ENCODE results near the gene HYI. TPM values are rescaled to one million over a fixed set of nuclear protein-coding genes. Genes with fewer than 3 reads are reported as not detected.

The HYI gene
- total and polyA plus RNA-seq, 2 experiments from 2014 or later, result 14.3 to 18.9 TPM

GRCh38 chr1:43491061-43491460 lies 37.3 kb upstream of the HYI start:
- H3K27ac ChIP-seq (ENCODE audit: low read depth), result no peak overlapping the region
- no peaks in the 10 kb centered on the region for H3K9me2 ChIP-seq (ENCODE audit: insufficient read depth)
- TF ChIP-seq STAT1 (IDR thresholded peaks at IDR 0.05; ENCODE audit: unreplicated experiment), result no peak
- no peak for TF ChIP-seq ETS1 (IDR thresholded peaks at IDR 0.05)
- TF ChIP-seq REST (IDR thresholded peaks at IDR 0.05; ENCODE audit: unreplicated experiment), result no peak
- H3K9me3 Mint-ChIP-seq, result peaks cover 28% of the 10 kb centered on the region
- no peaks in the 10 kb centered on the region for H3F3A ChIP-seq (replicated peaks; ENCODE audit: low read depth)
- H3K27me3 ChIP-seq (ENCODE audit: insufficient read depth), result no peaks in the 10 kb centered on the region
- DNase-seq (ENCODE audit: low spot score) (no peak), ATAC-seq (no peak)
- no peak overlapping the region for H3K4me2 ChIP-seq
- no peaks in the 10 kb centered on the region for H4K20me1 ChIP-seq (replicated peaks; ENCODE audit: insufficient read depth)
- no peak overlapping the region for H3K4me3 ChIP-seq
- no peak overlapping the region for H3K27ac Mint-ChIP-seq
- no peaks in the 10 kb centered on the region for H3K79me2 ChIP-seq (replicated peaks; ENCODE audit: insufficient read depth)
- peaks cover 8% of the 10 kb centered on the region for H3K27me3 Mint-ChIP-seq (ENCODE audit: insufficient read depth, low read depth, poor library complexity)
- H3K4me1 Mint-ChIP-seq, result peaks cover 20% of the 10 kb centered on the region
- no peaks in the 10 kb centered on the region for H3K36me3 ChIP-seq (ENCODE audit: insufficient read depth)
- H3K36me3 Mint-ChIP-seq (ENCODE audit: low read depth), result peaks cover 2% of the 10 kb centered on the region; the same call in 2 of the 3 replicates
- H3K4me3 Mint-ChIP-seq, result no peak overlapping the region
- H3K4me1 ChIP-seq (ENCODE audit: insufficient read depth), result peaks cover 12% of the 10 kb centered on the region
- no peak overlapping the region for H2AFZ ChIP-seq

- Histone ChIP-seq H3F3A (replicated peaks; ENCODE audit: low read depth) (no peaks in the 10 kb centered on the region), H4K20me1 (replicated peaks; ENCODE audit: insufficient read depth) (no peaks in the 10 kb centered on the region), H3K4me2 (no peak overlapping the region), H3K4me1 (ENCODE audit: insufficient read depth) (no peaks in the 10 kb centered on the region), H3K27me3 (ENCODE audit: insufficient read depth) (no peaks in the 10 kb centered on the region), H3K4me3 (no peak overlapping the region), H3K9me2 (ENCODE audit: insufficient read depth) (no peaks in the 10 kb centered on the region), H3K36me3 (ENCODE audit: insufficient read depth) (no peaks in the 10 kb centered on the region), H2AFZ (no peak overlapping the region), H3K79me2 (replicated peaks; ENCODE audit: insufficient read depth) (no peaks in the 10 kb centered on the region), H3K27ac (ENCODE audit: low read depth) (no peak overlapping the region)
- no peak overlapping the region for H3K27ac Mint-ChIP-seq
- peaks cover 2% of the 10 kb centered on the region for H3K27me3 Mint-ChIP-seq (ENCODE audit: insufficient read depth, low read depth, poor library complexity)
- peaks cover 2% of the 10 kb centered on the region; the same call in 2 of the 3 replicates for H3K36me3 Mint-ChIP-seq (ENCODE audit: low read depth)
- no peak overlapping the region for H3K4me3 Mint-ChIP-seq
- ATAC-seq (no peak), DNase-seq (ENCODE audit: low spot score) (no peak)
- H3K4me1 Mint-ChIP-seq, result no peaks in the 10 kb centered on the region
- H3K9me3 Mint-ChIP-seq, result peaks cover 28% of the 10 kb centered on the region
- TF ChIP-seq CTCF (conservative IDR thresholded peaks at IDR 0.05; ENCODE audit: low read depth in 2 of 2), result no peak
- no peak for TF ChIP-seq EZH2phosphoT487 (IDR thresholded peaks at IDR 0.05; ENCODE audit: unreplicated experiment)
- no peak for TF ChIP-seq STAT1 (IDR thresholded peaks at IDR 0.05; ENCODE audit: unreplicated experiment)
- TF ChIP-seq CREB1 (CRISPR knock-in tag; IDR thresholded peaks at IDR 0.05; ENCODE audit: low read depth), result no peak
- TF ChIP-seq POLR2AphosphoS5 (IDR thresholded peaks at IDR 0.05; ENCODE audit: low read depth), result no peak
- no peak for TF ChIP-seq EZH2 (IDR thresholded peaks at IDR 0.05; ENCODE audit: low read depth, unreplicated experiment)
- TF ChIP-seq ZNF114 (CRISPR knock-in tag; IDR thresholded peaks at IDR 0.05), result no peak
- TF ChIP-seq ZNF462 (CRISPR knock-in tag; IDR thresholded peaks at IDR 0.05), result no peak
Measured at GRCh38 chr1:43488165-43488564, 34.4 kb upstream of the HYI start.
